NCI-H146 (cell line): ENCODE results near the gene CCDC91.

ENCODE experiments used
- DNase-seq: peaks from one replicate; lab custom pipeline; 2025; lab: John Stamatoyannopoulos, UW

Gene CCDC91

DNA sequence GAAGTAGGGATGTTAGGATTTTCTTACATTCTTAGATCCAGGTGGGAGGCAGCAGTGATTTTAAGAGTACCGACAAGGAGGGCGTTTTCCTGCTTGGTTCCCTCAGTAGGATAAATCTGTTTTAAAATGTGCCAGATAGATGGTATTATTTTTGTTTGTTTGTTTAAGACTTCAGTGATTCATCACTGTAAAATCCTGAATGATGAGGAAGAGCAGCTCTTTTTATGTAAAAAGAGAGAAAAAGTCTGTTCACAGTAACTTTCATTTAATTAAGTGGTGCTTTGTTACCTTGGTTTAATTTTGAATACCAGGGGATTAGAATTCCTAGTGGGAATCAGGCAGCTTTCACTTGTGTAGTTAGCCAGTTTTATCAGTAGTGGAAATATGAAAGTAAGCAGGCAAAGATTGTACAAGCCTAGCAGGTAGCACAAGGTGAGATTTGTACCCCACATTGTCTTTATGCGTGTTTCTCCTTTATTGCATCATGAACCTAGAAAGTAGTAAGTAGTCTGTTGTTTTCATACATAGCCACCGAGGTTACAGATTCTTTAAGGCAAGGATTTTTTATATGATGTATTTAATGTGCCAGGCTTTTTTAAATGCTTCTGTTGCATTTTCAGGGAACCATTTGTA, 349.6 kb downstream of the CCDC91 start:
- no peak for DNase-seq

- no peak for DNase-seq
Measured at GRCh38 chr12:28540324-28540714, 350.1 kb downstream of the CCDC91 start.

DNA sequence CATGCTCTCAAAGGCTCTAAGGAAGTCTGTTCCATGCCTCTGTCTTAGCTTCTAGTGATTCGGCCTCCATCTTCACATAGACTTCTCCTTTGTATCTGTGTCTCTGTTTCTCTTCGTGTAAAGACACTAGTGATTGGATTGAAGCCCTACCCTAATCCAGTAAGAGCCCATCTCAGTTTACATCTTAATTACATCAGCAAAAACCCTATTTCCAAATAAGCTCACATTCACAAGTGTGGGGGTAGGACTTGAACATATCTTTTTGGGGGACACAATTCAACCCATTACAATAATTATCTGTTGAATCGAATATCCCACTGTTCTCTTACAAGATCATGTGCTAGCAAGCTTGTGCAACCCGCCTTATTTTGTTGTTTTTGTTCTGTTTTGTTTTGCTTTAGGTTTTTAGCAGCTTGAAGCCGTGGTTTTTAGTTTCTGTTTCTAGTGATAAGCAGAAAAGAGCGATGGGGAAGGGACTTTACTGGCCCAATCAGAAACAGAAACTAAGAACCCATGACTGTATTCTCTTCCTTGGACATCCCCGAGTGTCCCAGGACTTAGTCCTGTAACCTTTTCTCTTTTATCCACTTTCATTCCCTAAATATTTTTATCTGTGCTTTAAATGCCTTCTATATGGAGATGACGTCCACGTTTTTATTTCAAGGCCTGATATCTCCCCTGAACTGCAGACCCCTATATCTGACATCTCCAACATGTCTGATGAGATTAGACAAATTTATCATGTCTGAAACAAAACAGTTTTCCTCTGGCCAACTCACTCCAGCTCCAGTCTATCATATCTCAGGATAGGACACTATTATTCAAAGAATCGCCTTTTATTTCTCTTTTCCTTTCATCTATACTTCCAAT, 353.0 kb downstream of the CCDC91 start:
- DNase-seq: no peak

DNA sequence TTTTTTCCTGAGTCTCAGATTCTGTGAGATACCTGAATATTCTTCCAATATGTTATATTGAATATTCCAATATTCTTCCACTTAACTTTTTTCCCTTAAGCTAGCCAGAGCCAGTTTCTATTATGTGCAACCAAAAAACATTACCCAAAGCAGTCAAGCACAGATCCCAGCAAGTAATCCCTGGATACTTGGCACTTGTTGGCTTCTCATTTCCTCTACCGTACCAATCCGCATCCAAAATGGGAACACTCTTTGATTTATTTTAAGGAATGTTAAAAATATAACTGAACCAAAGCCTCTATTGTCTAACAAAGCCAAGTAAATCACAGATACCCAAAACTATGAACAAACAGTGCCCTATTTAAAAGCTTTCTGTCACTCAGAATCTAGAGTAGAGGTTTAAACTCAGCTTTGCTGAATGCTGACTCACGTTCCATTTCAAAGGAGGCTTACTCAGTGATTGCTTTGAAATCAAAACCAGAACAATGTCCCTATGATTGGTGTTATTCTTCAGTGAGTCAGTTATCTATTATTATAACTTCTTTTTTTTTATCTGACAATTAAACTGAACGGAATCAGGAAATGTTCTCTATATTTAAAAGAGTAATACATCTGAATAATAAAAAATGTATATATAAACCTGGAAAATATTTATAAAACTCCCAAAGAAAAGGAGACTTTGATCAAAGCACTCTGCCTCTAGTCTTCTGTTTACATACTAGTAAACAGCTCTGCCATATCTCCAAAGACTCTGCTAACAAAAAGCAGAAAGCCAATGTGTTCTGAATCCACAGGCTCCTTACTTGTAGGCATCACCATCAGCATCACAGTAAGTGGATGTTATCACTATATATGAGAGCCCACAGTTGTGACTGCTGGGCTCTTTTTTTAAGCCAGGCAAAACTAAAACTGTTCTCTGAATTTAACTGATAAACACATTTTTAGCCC, 360.8 kb downstream of the CCDC91 start:
- no peak for DNase-seq

- no peak for DNase-seq
Measured at GRCh38 chr12:28552251-28552970, 362.2 kb downstream of the CCDC91 start.

DNA sequence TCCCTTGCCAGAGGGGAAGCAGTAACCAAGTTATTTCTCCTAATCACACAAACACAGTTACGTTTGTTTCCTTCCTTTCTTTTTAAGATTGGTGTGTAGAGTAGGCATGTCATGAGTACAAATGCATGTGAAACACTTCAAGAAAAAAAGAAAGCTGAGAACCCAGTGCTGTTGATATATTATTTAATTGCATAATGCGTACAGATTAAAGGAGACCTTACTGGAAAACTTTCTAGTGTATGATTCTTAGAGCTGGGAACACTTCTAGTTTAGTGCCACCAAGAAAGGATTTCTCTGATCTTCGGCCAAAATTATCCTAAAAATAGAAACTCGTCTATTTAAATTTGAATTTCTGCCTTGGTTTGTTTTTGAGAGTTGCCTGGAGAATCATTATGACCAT, 365.5 kb downstream of the CCDC91 start:
- DNase-seq: no peak

DNA sequence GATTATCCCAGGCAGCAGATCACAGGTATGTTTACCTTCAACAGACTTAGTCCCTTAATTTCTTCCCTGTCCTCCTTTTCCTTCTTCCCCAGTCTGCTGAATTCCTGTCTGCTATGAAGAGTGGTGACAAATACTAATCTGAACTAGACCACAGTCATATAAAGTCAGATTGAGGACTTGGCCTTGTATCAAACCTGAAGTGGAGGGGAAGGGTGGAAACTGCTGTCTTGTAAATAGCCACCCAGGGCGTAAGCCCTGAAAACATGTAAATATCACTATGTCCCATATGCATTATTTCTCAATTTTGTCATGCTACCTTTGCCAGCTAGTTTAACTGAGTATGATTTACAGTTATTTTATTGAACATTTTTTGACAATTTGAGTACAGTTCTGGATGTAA, 368.0 kb downstream of the CCDC91 start:
- DNase-seq: no peak

- no peak for DNase-seq
Measured at GRCh38 chr12:28563286-28563685, 373.0 kb downstream of the CCDC91 start.

- no peak for DNase-seq
Measured at GRCh38 chr12:28563936-28564335, 373.7 kb downstream of the CCDC91 start.

DNA sequence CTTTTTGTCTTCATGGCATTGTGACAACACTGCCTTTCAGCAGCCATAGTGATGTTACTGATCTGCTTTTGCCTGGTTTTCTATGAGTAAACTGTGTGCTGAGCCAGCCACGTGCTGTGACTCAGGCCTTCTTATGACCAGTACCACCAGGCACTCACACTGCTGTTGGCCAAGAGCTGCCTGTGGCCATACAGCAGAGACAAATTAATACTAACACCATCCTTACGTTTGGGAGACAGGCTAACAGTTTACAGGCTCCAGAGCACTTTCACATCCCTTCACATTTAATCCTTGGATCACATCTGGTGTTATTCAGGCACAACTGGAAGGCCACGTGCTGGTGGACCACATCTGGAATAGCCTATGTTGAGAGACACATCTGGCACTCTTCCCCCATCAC, 377.9 kb downstream of the CCDC91 start:
- no peak for DNase-seq

GRCh38 chr12:28568704-28569103, 378.4 kb downstream of the CCDC91 start:
- no peak for DNase-seq

DNA sequence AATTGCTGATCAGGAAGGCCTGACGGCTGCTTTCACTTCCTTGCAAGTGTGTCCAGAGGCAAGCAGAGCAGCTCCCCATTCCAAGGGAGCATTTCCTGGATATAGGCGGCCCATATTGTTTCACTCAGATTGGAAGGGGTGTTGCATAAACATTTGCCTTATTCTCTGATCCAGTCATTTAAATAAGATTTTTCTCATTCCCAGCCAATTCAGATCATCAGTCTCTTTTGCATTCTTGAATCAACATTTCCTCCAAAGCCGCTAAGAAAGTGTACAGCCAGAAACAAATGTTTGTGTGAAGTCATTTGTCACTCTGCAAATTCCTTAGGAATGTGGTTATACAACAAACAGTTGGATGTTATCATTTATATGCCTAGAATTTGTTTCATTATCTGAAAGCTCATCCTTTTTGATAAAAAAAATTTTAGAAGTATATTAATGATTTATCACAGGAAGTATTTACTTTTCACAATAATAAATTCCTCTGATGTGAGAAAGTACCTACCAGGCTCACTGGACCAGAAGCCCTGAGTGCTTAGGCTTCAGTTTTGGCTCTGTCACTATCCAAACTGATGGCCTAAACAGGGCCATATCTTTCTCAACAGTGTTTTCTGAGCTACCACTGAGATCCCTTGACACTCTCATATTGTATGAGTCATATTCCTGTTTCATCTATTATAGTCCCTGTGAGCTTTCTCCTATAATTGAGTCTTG, 379.6 kb downstream of the CCDC91 start:
- no peak for DNase-seq

DNA sequence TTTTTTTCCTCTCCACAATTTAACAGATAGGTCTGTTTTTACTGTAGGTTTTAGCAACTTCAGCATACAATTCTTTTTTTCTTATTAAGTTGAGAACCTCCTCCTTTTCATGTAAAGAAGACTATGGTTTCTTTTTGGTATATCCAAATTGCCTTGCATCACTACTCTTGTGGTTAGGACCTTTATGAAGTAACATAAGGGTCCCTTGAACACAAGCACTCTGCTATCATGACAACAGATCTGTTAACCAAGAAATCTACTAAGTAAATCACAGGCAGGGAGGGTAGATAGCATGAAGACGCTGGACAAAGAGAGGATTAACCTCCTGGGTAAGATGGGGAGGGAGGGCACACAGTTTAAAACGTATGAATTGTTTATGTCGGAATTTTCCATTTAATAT, 380.6 kb downstream of the CCDC91 start:
- DNase-seq: no peak

DNA sequence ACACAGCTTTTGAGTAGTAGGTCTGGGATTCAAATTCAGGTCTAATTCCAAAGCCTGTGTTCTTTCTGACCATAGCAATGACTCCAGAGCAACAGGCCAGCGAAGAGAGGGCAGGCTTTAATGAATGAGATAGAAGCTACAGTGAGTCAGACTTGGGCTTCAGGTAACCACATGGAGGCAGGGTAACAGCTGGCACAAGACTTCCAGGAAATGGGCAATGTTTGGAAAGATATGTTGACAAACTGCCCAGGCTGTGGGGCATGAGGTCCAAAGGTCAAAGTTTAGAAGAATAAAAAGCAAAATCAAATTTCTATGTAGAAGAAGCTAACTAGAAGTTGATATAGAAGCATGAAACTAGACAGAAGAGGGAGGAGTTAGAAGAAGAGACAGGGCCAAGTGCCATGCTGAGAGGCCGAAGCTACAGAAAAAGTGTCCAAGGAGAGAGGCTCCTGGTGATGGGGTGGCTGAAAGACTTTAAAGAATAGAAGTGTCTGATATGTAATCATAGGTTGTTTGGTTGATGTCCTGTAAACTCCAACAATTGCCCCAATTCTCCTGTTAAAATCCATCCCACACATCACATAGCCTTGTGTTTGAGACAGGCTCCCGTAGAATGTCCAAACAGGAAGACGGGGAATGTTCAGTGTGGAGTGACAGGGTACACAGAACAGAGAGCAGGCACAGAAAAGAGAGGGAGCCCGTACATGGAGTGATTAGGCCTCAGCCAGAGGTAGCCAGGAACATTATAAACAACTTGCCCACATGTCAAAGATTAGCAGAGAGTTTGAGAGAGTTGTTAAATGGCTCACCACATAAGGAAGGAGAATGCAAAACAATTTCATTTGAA, 384.7 kb downstream of the CCDC91 start:
- no peak for DNase-seq

GRCh38 chr12:28575593-28576205, 385.4 kb downstream of the CCDC91 start:
- DNase-seq: no peak

GRCh38 chr12:28578361-28578760, 388.1 kb downstream of the CCDC91 start:
- no peak for DNase-seq

GRCh38 chr12:28578833-28579252, 388.6 kb downstream of the CCDC91 start:
- no peak for DNase-seq

DNA sequence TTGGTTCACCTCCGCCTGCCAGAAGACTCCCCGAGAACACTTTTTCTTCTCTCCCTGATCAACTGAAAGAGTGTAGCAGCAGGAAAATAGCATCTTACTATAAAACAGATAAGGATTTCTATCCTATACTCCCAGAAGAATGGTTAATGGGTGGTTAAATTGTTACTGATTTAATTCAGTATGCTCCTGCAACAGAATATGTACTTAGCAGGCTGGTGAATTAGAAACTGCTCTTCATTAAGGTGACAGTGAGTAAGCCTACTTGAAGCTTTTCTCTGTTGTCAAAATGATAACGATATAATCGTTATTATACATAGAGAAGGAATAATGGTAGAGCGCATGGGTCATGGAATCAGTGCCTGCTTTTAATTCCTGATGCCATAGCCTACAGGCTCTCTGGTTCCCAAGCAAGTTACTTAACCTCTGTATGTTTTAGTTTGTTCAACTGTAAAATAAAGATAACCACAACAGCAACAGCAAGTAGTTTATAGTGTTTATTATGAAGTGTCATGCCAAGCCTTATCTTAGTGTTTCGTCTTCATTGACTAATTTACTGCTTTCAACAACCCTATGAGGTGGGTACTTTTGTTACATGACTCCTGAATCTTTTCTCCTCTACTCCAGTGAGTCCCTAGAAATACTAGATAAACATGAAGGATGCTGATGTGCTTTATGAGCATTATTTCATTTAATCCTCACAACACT, 392.6 kb downstream of the CCDC91 start:
- DNase-seq: no peak

DNA sequence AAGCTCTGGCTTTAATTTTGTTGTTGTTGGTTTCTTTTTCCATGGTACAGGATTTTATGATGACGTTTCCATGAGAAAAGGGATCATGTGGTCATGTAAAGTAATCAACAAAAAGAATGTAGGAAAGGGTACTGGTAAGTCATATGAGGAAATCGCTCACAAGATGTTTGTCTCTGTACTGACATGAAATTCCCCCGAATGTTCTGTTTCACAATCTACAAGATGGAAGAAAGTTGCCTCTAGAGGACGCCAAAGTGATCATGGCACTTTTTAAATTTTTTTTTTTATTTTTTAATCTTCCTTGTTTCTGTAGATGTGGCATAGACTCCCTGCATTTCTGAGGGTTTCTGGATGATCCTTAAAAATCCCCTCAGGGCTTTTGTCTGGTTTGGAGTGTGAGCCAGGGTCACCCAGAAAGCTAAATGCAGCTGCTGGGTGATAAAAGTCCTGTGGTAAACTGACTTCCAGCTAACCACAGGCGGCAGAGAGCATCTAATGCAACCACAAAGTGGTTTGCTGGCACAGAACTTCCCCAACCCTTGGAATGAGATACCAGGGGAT, 393.5 kb downstream of the CCDC91 start:
- no peak for DNase-seq
